ENCODE data around the gene GNAL. TPM values are rescaled to one million over a fixed set of nuclear protein-coding genes. Genes with fewer than 3 reads are reported as not detected.

Gene GNAL
- total and polyA plus RNA-seq, 7 donors = 0.46 to 25.1 (median 13.2) TPM

DNA sequence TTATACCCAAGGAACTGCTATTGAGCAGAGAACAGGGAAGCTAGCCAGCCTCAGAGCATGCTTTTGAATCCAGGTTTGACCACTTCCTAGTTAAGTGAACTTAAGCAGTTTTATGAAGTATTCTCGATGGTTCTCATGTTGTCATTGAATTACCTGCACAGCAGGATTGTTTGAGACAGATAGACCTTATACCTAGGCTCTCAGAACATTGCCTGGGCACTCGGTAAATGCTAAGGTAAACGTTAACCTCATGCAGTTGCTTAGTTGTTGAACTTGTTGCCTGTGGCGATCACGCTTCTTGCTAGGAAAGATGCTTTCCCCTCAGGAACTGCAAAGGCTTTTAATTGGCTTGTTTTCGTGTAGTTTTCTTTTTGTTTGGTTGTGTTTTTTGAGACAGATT lies 128.2 kb downstream of the GNAL start:
- no peaks in the 10 kb centered on the region for H3K27me3 ChIP-seq
- no peak overlapping the region for H3K27ac ChIP-seq
- WGBS, 2 donors = 55 to 75% methylated on average over 6 of the region's 6 CpGs
- no peak overlapping the region for H3K4me3 ChIP-seq
- H3K4me1 ChIP-seq = no peaks in the 10 kb centered on the region
- TF ChIP-seq EP300 (IDR thresholded peaks at IDR 0.05) (no peak), POLR2A (IDR thresholded peaks at IDR 0.05) (no peak), POLR2AphosphoS5 (IDR thresholded peaks at IDR 0.05) (no peak)
- TF ChIP-seq, protein P1, sequence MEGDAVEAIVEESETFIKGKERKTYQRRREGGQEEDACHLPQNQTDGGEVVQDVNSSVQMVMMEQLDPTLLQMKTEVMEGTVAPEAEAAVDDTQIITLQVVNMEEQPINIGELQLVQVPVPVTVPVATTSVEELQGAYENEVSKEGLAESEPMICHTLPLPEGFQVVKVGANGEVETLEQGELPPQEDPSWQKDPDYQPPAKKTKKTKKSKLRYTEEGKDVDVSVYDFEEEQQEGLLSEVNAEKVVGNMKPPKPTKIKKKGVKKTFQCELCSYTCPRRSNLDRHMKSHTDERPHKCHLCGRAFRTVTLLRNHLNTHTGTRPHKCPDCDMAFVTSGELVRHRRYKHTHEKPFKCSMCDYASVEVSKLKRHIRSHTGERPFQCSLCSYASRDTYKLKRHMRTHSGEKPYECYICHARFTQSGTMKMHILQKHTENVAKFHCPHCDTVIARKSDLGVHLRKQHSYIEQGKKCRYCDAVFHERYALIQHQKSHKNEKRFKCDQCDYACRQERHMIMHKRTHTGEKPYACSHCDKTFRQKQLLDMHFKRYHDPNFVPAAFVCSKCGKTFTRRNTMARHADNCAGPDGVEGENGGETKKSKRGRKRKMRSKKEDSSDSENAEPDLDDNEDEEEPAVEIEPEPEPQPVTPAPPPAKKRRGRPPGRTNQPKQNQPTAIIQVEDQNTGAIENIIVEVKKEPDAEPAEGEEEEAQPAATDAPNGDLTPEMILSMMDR (IDR thresholded peaks at IDR 0.05) = no peak
- no peaks in the 10 kb centered on the region for H3K9me3 ChIP-seq
- intact Hi-C loops (cut with DNase I) = no loop called here
- H3K36me3 ChIP-seq = no peaks in the 10 kb centered on the region
- DNase-seq = no peak

DNA sequence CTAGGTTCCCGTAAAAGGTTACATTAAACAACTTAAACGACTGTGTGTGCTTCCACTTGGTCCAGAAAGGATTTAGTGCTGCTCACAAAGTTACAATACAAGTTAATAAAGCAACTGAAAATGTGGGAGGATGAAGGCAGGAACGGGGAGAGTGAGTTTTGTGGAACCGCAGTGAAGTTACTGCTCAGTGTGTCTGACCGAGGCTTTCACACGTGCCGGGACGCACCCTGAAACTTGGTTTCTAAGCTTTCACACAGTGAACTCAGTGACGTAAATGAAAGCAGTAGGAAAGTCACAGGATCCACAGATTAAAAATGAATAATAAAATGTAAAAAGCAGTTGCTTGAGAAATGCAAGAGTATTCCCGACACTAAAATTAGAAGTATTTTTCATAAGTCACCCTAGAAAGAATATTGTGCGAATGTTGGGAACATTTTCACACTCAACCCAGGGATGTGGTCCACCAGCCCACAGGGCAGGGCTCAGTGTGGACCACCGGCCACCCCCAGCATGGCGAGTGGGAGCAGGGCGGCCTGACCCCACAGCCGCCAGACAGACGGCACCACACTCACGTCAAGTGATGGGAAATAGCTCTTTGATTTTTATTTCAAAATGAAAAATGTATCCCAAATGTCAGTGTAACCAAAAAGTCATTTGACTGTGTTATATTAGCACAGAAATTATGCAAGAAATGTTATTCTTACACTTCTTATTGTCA lies 129.6 kb downstream of the GNAL start:
- WGBS, 2 donors = 79 to 81% methylated on average over 17 of the region's 17 CpGs
- H3K36me3 ChIP-seq = no peaks in the 10 kb centered on the region
- DNase-seq = no peak
- no peak overlapping the region for H3K4me3 ChIP-seq
- no peaks in the 10 kb centered on the region for H3K27me3 ChIP-seq
- H3K9me3 ChIP-seq = no peaks in the 10 kb centered on the region
- no peak overlapping the region for H3K27ac ChIP-seq
- no peak for TF ChIP-seq POLR2A (IDR thresholded peaks at IDR 0.05)
- TF ChIP-seq EP300 (IDR thresholded peaks at IDR 0.05) = no peak
- TF ChIP-seq, protein P1 (IDR thresholded peaks at IDR 0.05) = no peak
- no peak for TF ChIP-seq POLR2AphosphoS5 (IDR thresholded peaks at IDR 0.05)
- no peaks in the 10 kb centered on the region for H3K4me1 ChIP-seq
- intact Hi-C loops (cut with DNase I) = no loop called here

DNA sequence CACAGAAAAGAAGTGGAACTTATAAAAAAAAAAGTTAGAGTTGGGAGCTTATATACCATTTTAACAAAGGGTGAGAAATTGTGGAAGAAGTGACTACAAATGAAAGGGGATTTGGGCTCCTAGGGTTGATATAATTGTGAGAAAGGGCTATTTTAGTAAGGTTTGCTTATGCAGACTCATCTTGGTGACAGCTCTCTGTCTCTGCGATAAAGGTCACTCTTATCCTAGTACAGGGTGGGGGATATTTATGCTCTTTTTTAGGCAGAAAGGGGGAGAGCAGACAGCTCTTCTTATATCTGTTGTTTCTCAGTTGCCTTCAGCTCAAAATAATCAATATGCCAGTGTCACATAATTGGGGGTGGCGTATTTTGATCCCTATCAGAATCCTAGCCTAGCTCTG lies 130.9 kb downstream of the GNAL start:
- intact Hi-C loops (cut with DNase I) = no loop called here
- Histone ChIP-seq H3K36me3 (no peaks in the 10 kb centered on the region), H3K4me1 (no peaks in the 10 kb centered on the region), H3K27me3 (no peaks in the 10 kb centered on the region), H3K4me3 (no peak overlapping the region), H3K27ac (no peak overlapping the region), H3K9me3 (no peaks in the 10 kb centered on the region)
- WGBS, 2 donors = 87 to 90% methylated on average over 2 of the region's 2 CpGs
- no peak for DNase-seq
- TF ChIP-seq POLR2AphosphoS5 (IDR thresholded peaks at IDR 0.05) (no peak), EP300 (IDR thresholded peaks at IDR 0.05) (no peak), POLR2A (IDR thresholded peaks at IDR 0.05) (no peak)
- TF ChIP-seq, protein P1 (IDR thresholded peaks at IDR 0.05) = no peak

DNA sequence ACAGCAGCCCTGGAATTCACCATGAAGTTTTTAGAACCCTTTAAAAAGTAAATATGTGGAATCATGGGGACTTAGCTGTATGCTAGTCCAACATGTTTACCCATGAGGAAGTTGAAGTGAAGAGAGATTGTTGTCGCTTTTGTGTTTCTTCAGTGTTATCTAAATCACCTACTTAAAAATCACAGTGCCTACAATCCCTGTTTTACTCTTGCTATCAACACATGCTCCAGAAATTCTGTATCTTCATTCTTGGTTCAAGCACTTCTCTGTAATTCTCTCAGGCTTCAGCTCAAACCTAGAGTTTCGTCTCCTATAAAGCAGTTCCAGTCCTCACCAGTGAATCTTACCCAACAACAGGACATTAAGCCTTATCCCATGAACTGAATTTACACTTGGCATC lies 131.6 kb downstream of the GNAL start:
- H3K27ac ChIP-seq = no peak overlapping the region

More for the DNA sequence above, 131.6 kb downstream of the GNAL start:
- H3K4me3 ChIP-seq = no peak overlapping the region
- no peaks in the 10 kb centered on the region for H3K27me3 ChIP-seq
- intact Hi-C loops (cut with DNase I) = no loop called here
- WGBS, 2 donors = 68 to 69% methylated on average over 2 of the region's 2 CpGs
- no peaks in the 10 kb centered on the region for H3K36me3 ChIP-seq
- H3K4me1 ChIP-seq = no peaks in the 10 kb centered on the region
- TF ChIP-seq EP300 (IDR thresholded peaks at IDR 0.05) = no peak
- TF ChIP-seq POLR2AphosphoS5 (IDR thresholded peaks at IDR 0.05) = no peak
- no peak for TF ChIP-seq POLR2A (IDR thresholded peaks at IDR 0.05)
- TF ChIP-seq, protein P1 (IDR thresholded peaks at IDR 0.05) = no peak
- DNase-seq = no peak
- no peaks in the 10 kb centered on the region for H3K9me3 ChIP-seq

Measured in sigmoid colon (tissue), 7 donors.